ES-I3 (cell line): ENCODE measurements around the gene TMUB2.

Experiments used
- H3K36me3 ChIP-seq: 2 replicates; pipeline ENCODE4 v1.6.1; 2013; ENCODE audit warnings: mild to moderate bottlenecking, low read length, control low read depth, moderate library complexity; ENCODE audit not compliant: insufficient read depth
- H3K4me1 ChIP-seq: 2 replicates; pipeline ENCODE4 v1.6.1; 2013; ENCODE audit warnings: mild to moderate bottlenecking, control low read depth, low read length; ENCODE audit not compliant: insufficient read depth
- H3K9ac ChIP-seq: 2 replicates; pipeline ENCODE4 v1.6.1; 2013; ENCODE audit warnings: low read depth, mild to moderate bottlenecking, low read length, moderate library complexity
- H3K9me3 ChIP-seq: 2 replicates; pipeline ENCODE4 v1.6.1; 2013; ENCODE audit warnings: mild to moderate bottlenecking, low read length, moderate library complexity; ENCODE audit not compliant: control insufficient read depth, insufficient read depth

The TMUB2 gene

GRCh38 chr17:44188576-44189403 lies 2.0 kb downstream of the TMUB2 start:
- Histone ChIP-seq H3K4me1 (peaks cover 22% of the 10 kb centered on the region), H3K9me3 (no peaks in the 10 kb centered on the region), H3K9ac (no peak overlapping the region), H3K36me3 (0 out of 2 replicates have a peak, but pooled peaks cover under 1% of the 10 kb centered on the region)

- no peaks in the 10 kb centered on the region for H3K9me3 ChIP-seq
- peaks cover 22% of the 10 kb centered on the region for H3K4me1 ChIP-seq
- H3K36me3 ChIP-seq = peaks cover 16% of the 10 kb centered on the region
- no peak overlapping the region for H3K9ac ChIP-seq
Observed at GRCh38 chr17:44190481-44190880, 3.7 kb downstream of the TMUB2 start.

- peaks cover 18% of the 10 kb centered on the region for H3K36me3 ChIP-seq
- peaks cover 22% of the 10 kb centered on the region for H3K4me1 ChIP-seq
- H3K9me3 ChIP-seq = no peaks in the 10 kb centered on the region
- H3K9ac ChIP-seq = no peak overlapping the region
Observed at GRCh38 chr17:44191369-44191768, 4.6 kb downstream of the TMUB2 start.

GRCh38 chr17:44191941-44192496 lies 5.2 kb downstream of the TMUB2 start:
- H3K9me3 ChIP-seq = no peaks in the 10 kb centered on the region
- H3K36me3 ChIP-seq = peaks cover 23% of the 10 kb centered on the region
- H3K4me1 ChIP-seq = peaks cover 22% of the 10 kb centered on the region
- H3K9ac ChIP-seq = no peak overlapping the region

GRCh38 chr17:44192750-44193149 lies 6.0 kb downstream of the TMUB2 start:
- Histone ChIP-seq H3K9me3 (no peaks in the 10 kb centered on the region), H3K36me3 (peaks cover 26% of the 10 kb centered on the region), H3K9ac (no peak overlapping the region), H3K4me1 (peaks cover 22% of the 10 kb centered on the region)

GRCh38 chr17:44193326-44194084 lies 6.7 kb downstream of the TMUB2 start:
- no peaks in the 10 kb centered on the region for H3K9me3 ChIP-seq
- H3K4me1 ChIP-seq = peaks cover 25% of the 10 kb centered on the region
- no peak overlapping the region for H3K9ac ChIP-seq
- peaks cover 26% of the 10 kb centered on the region for H3K36me3 ChIP-seq

GRCh38 chr17:44197107-44197506 lies 10.3 kb downstream of the TMUB2 start:
- Histone ChIP-seq H3K4me1 (peaks cover 23% of the 10 kb centered on the region), H3K9me3 (no peaks in the 10 kb centered on the region), H3K9ac (no peak overlapping the region), H3K36me3 (peaks cover 26% of the 10 kb centered on the region)

GRCh38 chr17:44197980-44198720 lies 11.4 kb downstream of the TMUB2 start:
- Histone ChIP-seq H3K36me3 (peaks cover 26% of the 10 kb centered on the region), H3K4me1 (peaks cover 12% of the 10 kb centered on the region), H3K9me3 (no peaks in the 10 kb centered on the region), H3K9ac (peak overlapping the region; percentile 79)

GRCh38 chr17:44198721-44199552 lies 12.2 kb downstream of the TMUB2 start:
- Histone ChIP-seq H3K4me1 (peaks cover 7% of the 10 kb centered on the region), H3K9ac (peak overlapping the region; percentile 79), H3K36me3 (peaks cover 24% of the 10 kb centered on the region), H3K9me3 (no peaks in the 10 kb centered on the region)

- Histone ChIP-seq H3K9ac (peak within 1 kb of the TSS; percentile 97), H3K36me3 (peaks cover 16% of the 10 kb centered on the region; the same call in 1 of the 2 replicates), H3K9me3 (no peaks in the 10 kb centered on the region), H3K4me1 (peaks cover 7% of the 10 kb centered on the region)
Observed at GRCh38 chr17:44199553-44200477, 13.0 kb downstream of the TMUB2 start, which contains the start of gene ATXN7L3. ATXN7L3 (minus strand) TSS chr17:44199884; CDS start chr17:44198070, 1,814 bp downstream.

- Histone ChIP-seq H3K4me1 (peaks cover 7% of the 10 kb centered on the region), H3K36me3 (peaks cover 8% of the 10 kb centered on the region; the same call in 1 of the 2 replicates), H3K9me3 (no peaks in the 10 kb centered on the region), H3K9ac (peak overlapping the region; percentile 97)
Observed at GRCh38 chr17:44200478-44201155, 13.8 kb downstream of the TMUB2 start.

- Histone ChIP-seq H3K9me3 (no peaks in the 10 kb centered on the region), H3K36me3 (no peaks in the 10 kb centered on the region), H3K4me1 (peaks cover 7% of the 10 kb centered on the region), H3K9ac (no peak overlapping the region)
Observed at GRCh38 chr17:44202756-44203155, 16.0 kb downstream of the TMUB2 start.
